GM12875 (cell line): ENCODE data around the gene PRRC1.
"Not testable (repeated sequence)": the region's sequence is repeated elsewhere in the genome, so short reads cannot be mapped to it uniquely, and the experiment has no call there.

Source experiments
- H3K4me3 ChIP-seq: one replicate; pipeline ENCODE4 v1.5.1; 2011; ENCODE audit warnings: low read depth, low read length, control low read depth
- TF ChIP-seq, protein P1 (sequence below): IDR thresholded peaks from 2 replicates; pipeline ENCODE4 v1.5.1; 2011; ENCODE audit warnings: low read depth, mild to moderate bottlenecking, control low read depth, inconsistent platforms, low read length, moderate library complexity, borderline replicate concordance; ENCODE audit not compliant: insufficient read depth

Gene PRRC1

DNA sequence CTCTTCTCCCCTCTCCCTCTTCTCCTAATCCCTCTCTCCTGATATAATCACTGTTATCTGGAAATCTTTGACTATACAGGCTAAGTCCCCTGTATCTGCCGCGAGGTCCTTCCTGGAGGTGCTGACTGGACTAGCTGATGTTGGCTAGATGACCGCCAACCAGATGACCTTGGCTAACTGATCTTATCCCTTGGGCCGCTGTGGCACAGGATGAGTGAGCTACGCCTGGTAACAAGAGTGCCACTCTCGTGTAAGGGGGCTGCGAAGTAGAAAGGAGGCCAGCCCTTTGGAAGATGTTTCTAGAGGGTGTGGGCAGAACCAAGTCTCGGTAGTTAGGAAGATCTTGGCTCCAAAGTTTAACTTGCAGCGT is 345 bp upstream of the PRRC1 start:
- H3K4me3 ChIP-seq, result peak overlapping the region; percentile 95
- TF ChIP-seq, protein P1, sequence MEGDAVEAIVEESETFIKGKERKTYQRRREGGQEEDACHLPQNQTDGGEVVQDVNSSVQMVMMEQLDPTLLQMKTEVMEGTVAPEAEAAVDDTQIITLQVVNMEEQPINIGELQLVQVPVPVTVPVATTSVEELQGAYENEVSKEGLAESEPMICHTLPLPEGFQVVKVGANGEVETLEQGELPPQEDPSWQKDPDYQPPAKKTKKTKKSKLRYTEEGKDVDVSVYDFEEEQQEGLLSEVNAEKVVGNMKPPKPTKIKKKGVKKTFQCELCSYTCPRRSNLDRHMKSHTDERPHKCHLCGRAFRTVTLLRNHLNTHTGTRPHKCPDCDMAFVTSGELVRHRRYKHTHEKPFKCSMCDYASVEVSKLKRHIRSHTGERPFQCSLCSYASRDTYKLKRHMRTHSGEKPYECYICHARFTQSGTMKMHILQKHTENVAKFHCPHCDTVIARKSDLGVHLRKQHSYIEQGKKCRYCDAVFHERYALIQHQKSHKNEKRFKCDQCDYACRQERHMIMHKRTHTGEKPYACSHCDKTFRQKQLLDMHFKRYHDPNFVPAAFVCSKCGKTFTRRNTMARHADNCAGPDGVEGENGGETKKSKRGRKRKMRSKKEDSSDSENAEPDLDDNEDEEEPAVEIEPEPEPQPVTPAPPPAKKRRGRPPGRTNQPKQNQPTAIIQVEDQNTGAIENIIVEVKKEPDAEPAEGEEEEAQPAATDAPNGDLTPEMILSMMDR, result no peak

DNA sequence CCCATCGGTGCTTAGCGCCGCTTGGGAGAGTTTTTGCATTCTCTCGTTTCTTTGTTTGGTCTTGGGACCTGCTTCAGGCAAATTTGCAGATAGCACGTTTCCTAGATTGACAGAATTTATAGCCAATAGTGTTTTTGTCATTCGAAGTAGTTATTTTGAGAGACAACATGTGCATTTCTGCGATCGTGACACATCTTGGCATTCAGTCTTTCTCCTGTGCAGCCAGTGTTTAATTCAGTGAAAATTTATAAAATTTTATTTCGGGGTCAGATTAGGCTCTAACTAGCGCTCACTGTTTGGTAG is 830 bp downstream of the PRRC1 start:
- TF ChIP-seq, protein P1, result no peak
- peak overlapping the region; percentile 95 for H3K4me3 ChIP-seq

DNA sequence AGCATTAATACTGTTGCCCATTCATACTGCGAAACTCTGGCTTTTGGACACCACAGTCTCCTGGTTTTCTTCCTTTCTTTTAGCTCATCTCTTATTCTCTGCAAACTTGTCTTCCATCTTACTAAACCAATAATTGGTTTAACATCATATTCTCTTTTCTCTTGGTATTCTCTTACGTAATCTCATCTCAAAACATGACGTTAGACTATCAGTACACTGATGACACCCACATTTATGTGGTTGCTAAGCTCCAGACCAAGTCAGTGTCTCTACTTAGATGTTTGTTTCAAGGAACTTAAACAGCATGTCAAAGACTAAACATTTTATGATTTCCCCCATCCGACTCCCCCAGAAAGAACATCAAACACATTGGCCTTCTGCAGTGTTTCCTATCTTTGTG is 2.1 kb downstream of the PRRC1 start:
- H3K4me3 ChIP-seq, result no peak overlapping the region
- TF ChIP-seq, protein P1, result no peak

DNA sequence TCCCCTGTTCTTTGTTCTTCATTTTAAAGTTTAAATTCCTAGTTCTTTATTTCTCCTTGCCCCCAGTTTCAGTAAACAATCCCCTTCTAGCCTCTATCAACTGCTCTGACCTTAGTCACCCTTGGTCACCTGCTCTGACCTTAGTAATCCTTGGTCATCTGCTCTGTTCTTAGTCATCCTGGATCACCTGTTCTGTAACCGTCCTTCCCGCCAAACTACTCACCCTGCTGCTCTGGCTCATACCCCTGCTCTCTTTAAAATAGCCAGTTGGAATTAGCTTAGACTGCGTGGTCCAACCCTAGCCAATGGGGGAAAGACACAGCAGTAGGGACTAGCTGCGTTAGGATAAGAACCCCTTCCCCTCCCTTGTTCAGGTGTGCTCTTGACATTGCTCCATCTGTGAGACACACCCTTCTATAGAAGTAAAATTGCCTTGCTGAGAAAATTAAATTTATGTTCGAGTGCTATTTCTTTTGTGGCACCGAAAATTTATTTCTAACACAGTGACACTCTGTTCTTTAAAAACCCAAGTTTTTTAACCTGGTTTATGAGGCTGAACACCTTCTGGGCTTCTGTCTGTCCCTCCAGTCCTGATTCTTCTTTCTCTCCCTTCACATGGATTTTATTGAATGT is 3.8 kb downstream of the PRRC1 start:
- TF ChIP-seq, protein P1, result no peak
- no peak overlapping the region for H3K4me3 ChIP-seq

DNA sequence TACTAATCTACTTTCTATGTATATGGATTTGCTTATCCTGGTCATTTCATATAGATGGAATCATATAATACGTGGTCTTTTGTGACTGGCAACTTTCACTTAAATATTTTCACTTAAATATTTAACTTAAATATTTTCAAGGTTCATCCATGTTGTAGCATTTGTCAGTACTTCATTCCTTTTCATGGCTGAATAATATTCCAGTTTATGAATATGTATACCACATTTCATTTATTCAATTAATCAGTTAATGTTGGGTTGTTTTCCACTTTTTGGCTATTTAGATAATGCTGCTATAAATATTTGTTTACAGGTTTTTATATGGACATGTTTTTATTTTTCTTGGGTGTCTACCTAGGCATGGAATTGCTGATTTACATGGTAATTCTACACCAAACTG is 7.7 kb downstream of the PRRC1 start:
- TF ChIP-seq, protein P1, result no peak

DNA sequence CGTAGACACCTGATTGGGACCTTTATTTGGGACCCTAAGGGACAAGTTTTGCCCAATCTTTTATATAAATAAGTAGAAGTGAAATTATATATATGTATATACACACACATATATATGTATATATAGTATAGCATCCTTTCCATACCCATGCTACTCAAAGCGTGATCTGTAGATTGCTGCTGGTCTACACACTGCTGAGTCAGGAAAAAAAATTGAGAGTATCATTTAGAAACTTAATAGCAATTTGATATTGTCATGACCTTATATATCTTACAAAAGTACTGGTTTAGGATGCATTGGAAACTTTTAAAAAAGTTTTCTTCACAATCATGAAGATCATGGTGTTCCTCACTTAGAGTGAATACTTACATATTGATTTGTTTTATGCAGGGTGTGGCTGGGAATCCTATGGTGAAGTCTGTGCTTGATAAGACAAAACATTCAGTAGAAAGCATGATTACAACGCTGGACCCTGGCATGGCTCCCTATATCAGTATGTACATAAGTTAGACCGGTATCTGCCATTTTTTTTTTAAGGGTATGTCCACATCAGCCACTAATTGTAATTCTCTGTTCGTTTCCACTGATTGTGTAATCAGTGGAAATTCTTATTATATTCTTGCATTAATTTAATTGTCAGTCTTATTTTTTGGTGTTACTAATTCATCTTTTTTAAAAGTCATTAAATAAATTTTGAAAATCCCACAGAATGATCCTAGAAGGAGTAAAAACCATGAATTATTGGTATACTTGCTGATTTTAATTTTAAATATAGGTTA is 12.7 kb downstream of the PRRC1 start:
- TF ChIP-seq, protein P1, result no peak
- H3K4me3 ChIP-seq, result no peak overlapping the region

More for the DNA sequence above, 7.7 kb downstream of the PRRC1 start:
- no peak overlapping the region for H3K4me3 ChIP-seq

DNA sequence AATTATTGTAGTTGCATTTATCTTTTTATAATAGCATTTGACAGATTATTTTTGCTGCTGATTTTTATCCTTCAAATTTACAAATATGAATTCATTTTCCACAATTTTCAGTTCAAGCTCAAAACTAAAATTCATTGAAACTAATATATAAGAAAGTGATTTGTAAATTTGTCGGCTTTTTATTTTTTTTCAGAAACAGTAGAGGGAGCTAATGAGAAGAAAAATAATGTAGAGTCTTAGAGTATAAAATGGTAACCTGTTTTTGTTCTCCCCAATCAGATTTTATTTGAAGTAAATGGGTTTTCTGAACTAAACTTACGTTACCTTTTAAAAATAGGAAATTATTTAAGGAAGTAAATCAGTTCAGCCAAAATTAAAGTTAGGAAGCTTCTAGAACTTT is 19.2 kb downstream of the PRRC1 start:
- TF ChIP-seq, protein P1, result no peak

DNA sequence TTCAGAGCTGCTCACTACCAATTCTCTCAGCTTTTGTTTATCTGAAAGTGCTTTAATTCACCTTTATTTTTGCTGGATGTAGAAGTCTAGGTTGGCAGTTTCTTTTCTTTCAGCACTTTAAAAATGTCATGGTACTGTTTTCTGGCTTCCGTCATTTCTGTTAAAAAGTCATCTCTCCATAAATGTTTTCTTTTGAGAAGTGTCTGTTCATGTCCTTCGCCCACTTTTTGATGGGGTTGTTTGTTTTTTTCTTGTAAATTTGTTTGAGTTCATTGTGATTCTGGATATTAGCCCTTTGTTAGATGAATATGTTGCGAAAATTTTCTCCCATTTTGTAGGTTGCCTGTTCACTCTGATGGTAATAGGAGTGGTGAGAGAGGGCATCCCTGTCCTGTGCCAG is 23.1 kb downstream of the PRRC1 start:
- H3K4me3 ChIP-seq, result not testable (repeated sequence)

More for the DNA sequence above, 19.2 kb downstream of the PRRC1 start:
- no peak overlapping the region for H3K4me3 ChIP-seq

DNA sequence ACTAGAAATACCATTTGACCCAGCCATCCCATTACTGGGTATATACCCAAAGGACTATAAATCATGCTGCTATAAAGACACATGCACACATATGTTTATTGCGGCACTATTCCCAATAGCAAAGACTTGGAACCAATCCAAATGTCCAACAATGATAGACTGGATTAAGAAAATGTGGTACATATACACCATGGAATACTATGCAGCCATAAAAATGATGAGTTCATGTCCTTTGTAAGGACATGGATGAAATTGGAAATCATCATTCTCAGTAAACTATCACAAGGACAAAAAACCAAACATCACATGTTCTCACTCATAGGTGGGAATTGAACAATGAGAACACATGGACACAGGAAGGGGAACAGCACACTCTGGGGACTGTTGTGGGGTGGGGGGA is 27.8 kb downstream of the PRRC1 start:
- not testable (repeated sequence) for H3K4me3 ChIP-seq
